Vagina (tissue), 2 donors: ENCODE measurements around the gene ZBTB5. TPM values are rescaled to one million over a fixed set of nuclear protein-coding genes. Genes with fewer than 3 reads are reported as not detected.
"Not testable (repeated sequence)": the region's sequence is repeated elsewhere in the genome, so short reads cannot be mapped to it uniquely, and the experiment has no call there.

Experiments used
- DNase-seq, 2 donors: peaks; one replicate each; pipeline ENCODE4 v3.0.0-alpha.2; 2017; ENCODE audit errors: extremely low spot score in 2 of 2
- H3K27ac ChIP-seq: fragments of 200-600 bp; sonication (generic); one replicate; pipeline ENCODE4 v1.5.1; 2019
- H3K27me3 ChIP-seq: fragments of 200-600 bp; sonication (generic); one replicate; pipeline ENCODE4 v1.5.1; 2019
- H3K36me3 ChIP-seq, 2 donors: fragments of 200-600 bp; sonication (generic); one replicate each; pipeline ENCODE4 v1.5.1; 2017 to 2019
- H3K4me1 ChIP-seq: fragments of 200-600 bp; sonication (generic); one replicate; pipeline ENCODE4 v1.5.1; 2019
- H3K4me3 ChIP-seq, 2 donors: fragments of 200-600 bp; sonication (generic); 1 replicate in 1 of 2; 2 replicates in 1 of 2; pipeline ENCODE4 v1.5.1; 2016 to 2019
- H3K9me3 ChIP-seq: fragments of 200-600 bp; sonication (generic); one replicate; pipeline ENCODE4 v1.5.1; 2019
- CTCF ChIP-seq, 3 experiments: fragments of 450-650 bp in 2 of 3; fragments of 200-600 bp in 1 of 3; sonication (generic) in 1 of 3; IDR thresholded peaks; one replicate each; pipeline ENCODE4 v1.5.1; 2017 to 2019; ENCODE audit warnings: antibody characterized with exemption in 3 of 3, mild to moderate bottlenecking in 2 of 3, moderate library complexity in 2 of 3
- POLR2A ChIP-seq, 2 donors: fragments of 450-650 bp; IDR thresholded peaks; one replicate each; pipeline ENCODE4 v1.6.1; 2017; ENCODE audit warnings: antibody characterized with exemption in 2 of 2, mild to moderate bottlenecking in 2 of 2, moderate library complexity in 2 of 2
- POLR2AphosphoS5 ChIP-seq, 2 donors: sonication (generic); formaldehyde crosslinking; IDR thresholded peaks; one replicate each; pipeline ENCODE4 v1.9.0; 2017; ENCODE audit warnings: antibody characterized with exemption in 2 of 2, mild to moderate bottlenecking in 2 of 2, low read depth in 1 of 2; ENCODE audit not compliant: insufficient read depth in 1 of 2
- intact Hi-C: fragments of 100-400 bp; cut with DNase I; formaldehyde crosslinking; loops from one replicate; pipeline ENCODE4 v1.15.1; 2023
- total RNA-seq: library from RNA; depleted of rRNA; stranded (reverse); fragments of >200 nt; gene quantifications from one replicate; pipeline ENCODE4 v1.2.3, GENCODE V29; 2016

ZBTB5 gene
- total RNA-seq, 1 donor from 2014 or later: 17.9 TPM

GRCh38 chr9:37476930-37477329, 11.7 kb upstream of the ZBTB5 start:
- peaks cover 10% of the 10 kb centered on the region for H3K4me1 ChIP-seq
- H3K27ac ChIP-seq: no peak overlapping the region
- intact Hi-C loops: no loop called here
- H3K27me3 ChIP-seq: no peaks in the 10 kb centered on the region
- no peaks in the 10 kb centered on the region for H3K36me3 ChIP-seq
- H3K9me3 ChIP-seq: no peaks in the 10 kb centered on the region
- no peak overlapping the region for H3K4me3 ChIP-seq
- DNase-seq: no peak
- TF ChIP-seq POLR2AphosphoS5 (IDR thresholded peaks at IDR 0.05; ENCODE audit: insufficient read depth in 1 of 2, low read depth in 1 of 2): no peak
- TF ChIP-seq CTCF (IDR thresholded peaks at IDR 0.05): no peak
- no peak for TF ChIP-seq POLR2A (IDR thresholded peaks at IDR 0.05)

- intact Hi-C loops: no loop called here
- TF ChIP-seq POLR2A (IDR thresholded peaks at IDR 0.05): no peak
- TF ChIP-seq CTCF (IDR thresholded peaks at IDR 0.05): no peak
- no peak for TF ChIP-seq POLR2AphosphoS5 (IDR thresholded peaks at IDR 0.05; ENCODE audit: insufficient read depth in 1 of 2, low read depth in 1 of 2)
- no peaks in the 10 kb centered on the region for H3K9me3 ChIP-seq
- H3K4me1 ChIP-seq: peaks cover 15% of the 10 kb centered on the region
- no peak overlapping the region for H3K27ac ChIP-seq
- H3K36me3 ChIP-seq: no peaks in the 10 kb centered on the region
- H3K4me3 ChIP-seq: no peak overlapping the region
- DNase-seq: no peak
- no peaks in the 10 kb centered on the region for H3K27me3 ChIP-seq
Observed at GRCh38 chr9:37474438-37474837, 9.2 kb upstream of the ZBTB5 start.

GRCh38 chr9:37473982-37474381, 8.7 kb upstream of the ZBTB5 start:
- H3K27ac ChIP-seq, DNase-seq, H3K36me3 ChIP-seq, H3K9me3 ChIP-seq, H3K27me3 ChIP-seq, H3K4me3 ChIP-seq, intact Hi-C loops: not testable (repeated sequence)
- peaks cover 15% of the 10 kb centered on the region for H3K4me1 ChIP-seq

GRCh38 chr9:37471942-37472684, 6.9 kb upstream of the ZBTB5 start:
- H3K9me3 ChIP-seq: no peaks in the 10 kb centered on the region
- H3K36me3 ChIP-seq: no peaks in the 10 kb centered on the region
- intact Hi-C loops: no loop called here
- no peaks in the 10 kb centered on the region for H3K27me3 ChIP-seq
- peaks cover 15% of the 10 kb centered on the region for H3K4me1 ChIP-seq
- H3K4me3 ChIP-seq: peak overlapping the region; percentile 18 to 33
- TF ChIP-seq POLR2A (IDR thresholded peaks at IDR 0.05) (no peak), POLR2AphosphoS5 (IDR thresholded peaks at IDR 0.05; ENCODE audit: insufficient read depth in 1 of 2, low read depth in 1 of 2) (peak in 1 of 2 donors; percentile 66), CTCF (IDR thresholded peaks at IDR 0.05) (no peak)
- peak overlapping the region; percentile 74 for H3K27ac ChIP-seq
- DNase-seq: no peak

- DNase-seq: no peak
- Histone ChIP-seq H3K27me3 (no peaks in the 10 kb centered on the region), H3K4me1 (peaks cover 31% of the 10 kb centered on the region), H3K4me3 (no peak overlapping the region), H3K27ac (no peak overlapping the region), H3K9me3 (no peaks in the 10 kb centered on the region), H3K36me3 (no peaks in the 10 kb centered on the region)
- no peak for TF ChIP-seq POLR2A (IDR thresholded peaks at IDR 0.05)
- TF ChIP-seq CTCF (IDR thresholded peaks at IDR 0.05): no peak
- TF ChIP-seq POLR2AphosphoS5 (IDR thresholded peaks at IDR 0.05; ENCODE audit: insufficient read depth in 1 of 2, low read depth in 1 of 2): no peak
- intact Hi-C loops: no loop called here
Observed at GRCh38 chr9:37468620-37469019, 3.4 kb upstream of the ZBTB5 start.

GRCh38 chr9:37467530-37467929, 2.3 kb upstream of the ZBTB5 start:
- H3K9me3 ChIP-seq, H3K36me3 ChIP-seq, H3K27me3 ChIP-seq, H3K4me3 ChIP-seq, DNase-seq, intact Hi-C loops, H3K27ac ChIP-seq: not testable (repeated sequence)
- H3K4me1 ChIP-seq: peaks cover 37% of the 10 kb centered on the region
